Fibroblast of mammary gland (primary cell): ENCODE measurements around the gene CCDC174.

Experiments used
- DNase-seq: peaks from one replicate; pipeline ENCODE4 v3.0.0-alpha.2; 2010; ENCODE audit warnings: low read depth
- H3K4me3 ChIP-seq: 2 replicates; pipeline ENCODE4 v1.5.1; 2011; ENCODE audit warnings: low read depth, mild to moderate bottlenecking, low read length, moderate library complexity; ENCODE audit not compliant: control insufficient read depth
- TF ChIP-seq, protein P1 (sequence below): conservative IDR thresholded peaks from 2 replicates; pipeline ENCODE4 v1.5.1; 2011; ENCODE audit warnings: low read depth, low read length, inconsistent platforms; ENCODE audit not compliant: control insufficient read depth, insufficient read depth

Gene CCDC174

DNA sequence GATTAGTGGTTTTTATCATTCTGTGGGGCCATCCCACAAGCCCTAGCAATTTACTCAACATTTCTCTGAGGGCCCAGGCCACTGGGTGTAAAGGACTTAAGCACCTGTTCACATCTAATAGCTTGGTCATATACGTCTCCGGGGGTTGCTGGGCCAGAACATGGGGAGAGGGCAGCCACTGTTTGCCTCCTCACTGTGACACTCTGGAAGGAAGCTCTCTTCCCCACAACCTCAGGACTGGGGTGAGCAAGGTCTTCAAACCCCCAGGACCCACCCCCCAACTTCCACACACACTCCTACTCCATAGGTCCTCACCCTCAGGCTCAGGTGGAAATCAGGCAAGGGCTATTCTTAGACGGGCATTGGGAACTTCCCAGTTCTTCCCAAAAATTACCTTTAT lies 52.2 kb downstream of the CCDC174 start:
- H3K4me3 ChIP-seq, result no peak overlapping the region
- DNase-seq, result no peak
- TF ChIP-seq, protein P1, sequence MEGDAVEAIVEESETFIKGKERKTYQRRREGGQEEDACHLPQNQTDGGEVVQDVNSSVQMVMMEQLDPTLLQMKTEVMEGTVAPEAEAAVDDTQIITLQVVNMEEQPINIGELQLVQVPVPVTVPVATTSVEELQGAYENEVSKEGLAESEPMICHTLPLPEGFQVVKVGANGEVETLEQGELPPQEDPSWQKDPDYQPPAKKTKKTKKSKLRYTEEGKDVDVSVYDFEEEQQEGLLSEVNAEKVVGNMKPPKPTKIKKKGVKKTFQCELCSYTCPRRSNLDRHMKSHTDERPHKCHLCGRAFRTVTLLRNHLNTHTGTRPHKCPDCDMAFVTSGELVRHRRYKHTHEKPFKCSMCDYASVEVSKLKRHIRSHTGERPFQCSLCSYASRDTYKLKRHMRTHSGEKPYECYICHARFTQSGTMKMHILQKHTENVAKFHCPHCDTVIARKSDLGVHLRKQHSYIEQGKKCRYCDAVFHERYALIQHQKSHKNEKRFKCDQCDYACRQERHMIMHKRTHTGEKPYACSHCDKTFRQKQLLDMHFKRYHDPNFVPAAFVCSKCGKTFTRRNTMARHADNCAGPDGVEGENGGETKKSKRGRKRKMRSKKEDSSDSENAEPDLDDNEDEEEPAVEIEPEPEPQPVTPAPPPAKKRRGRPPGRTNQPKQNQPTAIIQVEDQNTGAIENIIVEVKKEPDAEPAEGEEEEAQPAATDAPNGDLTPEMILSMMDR, result no peak

DNA sequence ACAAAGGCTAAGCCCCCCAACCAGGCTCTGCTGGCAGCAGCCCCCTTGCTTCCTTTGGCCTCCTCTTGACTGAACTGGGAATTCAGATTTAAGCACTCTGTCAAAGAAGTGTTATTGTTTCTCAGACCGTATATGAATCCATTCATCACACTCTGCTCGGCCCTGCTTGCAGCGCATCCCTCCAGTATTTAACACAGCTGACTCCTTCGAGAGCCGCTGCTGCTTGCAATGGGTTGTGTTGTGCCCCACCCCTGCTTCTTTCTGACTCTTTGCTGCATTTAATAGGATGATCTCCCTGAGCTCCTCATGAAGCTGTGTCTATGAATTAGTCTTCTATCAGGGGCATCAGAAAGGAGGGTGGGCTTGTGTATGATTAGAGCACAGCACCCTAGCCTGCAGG lies 54.5 kb downstream of the CCDC174 start:
- DNase-seq, result no peak
- no peak overlapping the region for H3K4me3 ChIP-seq
- TF ChIP-seq, protein P1, result no peak

DNA sequence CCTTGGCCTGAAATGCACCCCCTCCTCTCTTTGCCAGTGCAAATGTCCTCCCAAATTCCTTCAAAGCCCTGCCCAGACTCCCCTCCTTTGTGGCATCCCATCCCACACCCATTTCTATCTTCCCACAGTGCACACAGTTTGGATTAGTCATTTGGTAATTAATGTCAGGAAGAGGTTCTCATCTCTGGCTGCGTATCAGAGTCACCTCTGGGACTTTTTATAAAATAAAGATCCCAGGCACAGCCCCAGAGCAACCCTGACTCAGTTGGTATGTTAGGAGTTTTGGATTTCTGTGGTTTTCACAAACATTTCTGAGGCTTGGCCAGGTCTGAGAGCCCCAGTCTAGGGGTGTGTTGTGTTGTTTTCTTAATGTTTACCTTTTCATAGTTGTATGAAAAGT lies 65.0 kb downstream of the CCDC174 start:
- DNase-seq, result peak; percentile 48
- TF ChIP-seq, protein P1, result no peak
- H3K4me3 ChIP-seq, result no peak overlapping the region

DNA sequence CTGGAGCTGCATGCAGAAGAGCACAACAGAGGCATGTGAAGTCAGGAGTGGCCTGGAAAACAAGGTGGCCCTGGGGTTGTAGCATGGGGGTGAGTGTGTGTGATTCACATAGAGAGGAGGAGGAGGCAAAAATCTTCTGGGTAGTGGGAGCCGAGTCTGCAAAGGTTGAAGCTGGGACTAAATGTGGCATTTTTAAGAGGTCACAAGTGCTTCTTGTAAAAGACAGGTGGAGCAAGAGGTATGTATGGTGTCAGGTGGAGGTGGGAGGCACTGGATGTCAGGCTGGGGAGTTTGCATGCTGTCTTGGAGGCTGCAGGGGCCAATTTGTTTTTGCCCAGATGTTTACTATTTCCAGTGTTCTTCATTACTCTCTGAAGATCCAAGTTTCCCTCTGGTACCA lies 65.7 kb downstream of the CCDC174 start:
- TF ChIP-seq, protein P1, result no peak
- no peak overlapping the region for H3K4me3 ChIP-seq
- DNase-seq, result no peak

DNA sequence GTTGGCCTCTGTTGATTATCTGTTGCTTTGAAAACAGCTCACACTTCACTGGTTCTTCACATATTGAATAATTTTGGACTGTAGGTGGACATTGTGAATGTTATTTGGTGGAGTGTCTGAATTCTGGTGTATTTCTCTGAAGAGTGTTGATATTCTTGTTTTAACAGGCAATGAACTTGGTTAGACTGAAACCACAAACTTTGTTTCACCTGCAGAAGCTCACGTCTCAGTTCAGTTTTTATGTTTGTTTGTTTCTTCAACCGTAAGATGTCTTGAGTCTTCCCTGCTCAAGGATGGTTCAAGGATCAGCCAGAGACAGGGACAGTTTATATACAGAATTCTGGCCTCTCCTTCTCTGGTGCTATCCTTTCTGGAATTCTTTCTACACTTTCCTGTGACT lies 67.0 kb downstream of the CCDC174 start:
- TF ChIP-seq, protein P1, result no peak
- no peak overlapping the region for H3K4me3 ChIP-seq
- DNase-seq, result no peak

DNA sequence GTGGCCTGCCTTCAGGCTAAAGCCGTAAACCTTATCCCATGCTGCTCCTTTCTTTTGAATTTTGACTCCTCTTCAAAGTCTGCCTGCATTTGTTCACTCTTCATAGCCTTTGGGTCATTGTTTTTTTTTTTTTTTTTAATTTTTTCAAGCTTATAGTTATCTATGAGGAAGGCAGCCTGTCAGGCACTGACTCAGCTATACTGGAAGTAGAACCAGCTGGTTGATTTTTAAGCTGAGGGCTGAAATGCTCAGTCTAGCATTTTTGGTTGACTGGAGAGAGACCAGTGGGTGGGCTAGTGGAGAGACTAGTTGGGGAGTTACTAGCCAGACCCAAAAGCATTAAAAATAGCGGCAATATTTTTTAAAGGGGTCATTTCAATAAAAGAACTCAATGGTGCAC lies 67.4 kb downstream of the CCDC174 start:
- H3K4me3 ChIP-seq, result no peak overlapping the region
- no peak for DNase-seq

More for the DNA sequence above, 67.4 kb downstream of the CCDC174 start:
- TF ChIP-seq, protein P1, result no peak
